Ishikawa (cell line): ENCODE measurements around the gene NAV2.

Experiments used
- CEBPB ChIP-seq: IDR thresholded peaks from 2 replicates; pipeline ENCODE4 v1.6.1; 2012
- CREB1 ChIP-seq: IDR thresholded peaks from 2 replicates; pipeline ENCODE4 v1.6.1; 2012; ENCODE audit warnings: low read depth
- EGR1 ChIP-seq: IDR thresholded peaks from 2 replicates; pipeline ENCODE4 v1.6.1; 2012
- EP300 ChIP-seq: IDR thresholded peaks from 2 replicates; pipeline ENCODE4 v1.6.1; 2012; ENCODE audit warnings: borderline replicate concordance
- FOXM1 ChIP-seq: IDR thresholded peaks from 2 replicates; pipeline ENCODE4 v1.6.1; 2012; ENCODE audit warnings: low read depth, borderline replicate concordance
- MAX ChIP-seq: IDR thresholded peaks from 2 replicates; pipeline ENCODE4 v1.6.1; 2012
- RAD21 ChIP-seq: IDR thresholded peaks from 2 replicates; pipeline ENCODE4 v1.6.1; 2012; ENCODE audit warnings: low read depth
- TAF1 ChIP-seq: IDR thresholded peaks from 2 replicates; pipeline ENCODE4 v1.6.1; 2012; ENCODE audit warnings: low read depth, mild to moderate bottlenecking
- TCF12 ChIP-seq: IDR thresholded peaks from 2 replicates; pipeline ENCODE4 v1.6.1; 2012; ENCODE audit warnings: low read depth
- TEAD4 ChIP-seq: IDR thresholded peaks from 2 replicates; pipeline ENCODE4 v1.6.1; 2012
- USF1 ChIP-seq: IDR thresholded peaks from 2 replicates; pipeline ENCODE4 v1.6.1; 2012
- YY1 ChIP-seq: IDR thresholded peaks from 2 replicates; pipeline ENCODE4 v1.6.1; 2012; ENCODE audit warnings: low read depth
- ZBTB7A ChIP-seq: IDR thresholded peaks from 2 replicates; pipeline ENCODE4 v1.6.1; 2012; ENCODE audit warnings: low read depth
- TF ChIP-seq, protein P1 (sequence below): IDR thresholded peaks from 2 replicates; pipeline ENCODE4 v1.6.1; 2012; ENCODE audit warnings: low read depth, mild to moderate bottlenecking

DNA sequence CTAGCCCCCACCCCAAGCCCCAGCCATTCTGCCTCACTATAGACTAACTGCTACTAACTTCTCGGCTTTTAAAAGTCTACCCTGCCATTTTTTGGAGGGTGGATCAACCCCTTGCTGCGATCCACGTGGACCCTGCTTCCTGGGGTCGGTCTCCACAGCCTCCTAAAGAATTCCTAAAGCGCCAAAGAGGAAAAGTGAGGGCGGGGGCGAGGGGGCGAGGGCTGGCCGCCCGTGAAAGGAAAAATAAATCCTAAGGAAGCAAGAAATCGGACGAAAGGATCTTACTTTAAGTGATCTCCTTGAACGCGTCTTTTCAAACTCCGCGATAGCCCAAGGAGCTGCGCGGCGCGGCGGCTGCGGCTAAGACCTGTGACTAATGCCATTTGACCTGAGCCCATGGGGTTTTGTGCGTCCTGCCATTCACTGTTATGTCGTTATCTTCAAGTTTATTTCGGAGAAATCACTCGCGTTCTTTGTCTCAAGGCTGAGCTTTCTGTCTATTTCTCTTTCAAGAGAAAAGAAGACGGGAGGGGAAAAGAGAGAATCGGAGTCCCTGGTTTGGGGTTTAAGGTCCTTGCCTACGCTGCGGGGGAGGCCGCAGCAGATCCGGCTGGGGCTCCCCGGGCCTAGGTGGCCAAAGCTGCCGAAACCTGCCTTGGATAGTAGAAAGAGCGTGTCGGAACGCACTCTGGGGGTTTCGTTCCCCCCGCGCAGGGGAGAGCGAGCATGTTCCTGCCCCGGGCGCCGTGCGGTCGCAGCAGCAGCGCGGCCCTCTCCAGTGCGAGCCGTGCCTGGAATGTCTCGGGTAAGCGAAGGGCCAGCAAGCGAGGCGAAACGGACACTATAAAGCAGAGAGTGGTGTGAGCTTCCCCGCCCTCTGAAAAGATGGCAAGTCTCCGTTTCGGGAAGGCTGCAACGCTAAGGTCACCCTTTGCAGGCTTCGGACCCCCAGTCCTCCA is 450.5 kb downstream of the NAV2 start:
- TF ChIP-seq CREB1 = no peak
- TF ChIP-seq FOXM1 = no peak
- TF ChIP-seq EP300 = no peak
- no peak for TF ChIP-seq USF1
- TF ChIP-seq RAD21 = no peak
- no peak for TF ChIP-seq ZBTB7A
- TF ChIP-seq CEBPB = no peak
- TF ChIP-seq TAF1 = no peak
- TF ChIP-seq MAX = no peak
- no peak for TF ChIP-seq YY1
- no peak for TF ChIP-seq EGR1
- no peak for TF ChIP-seq TCF12
- no peak for TF ChIP-seq TEAD4
- TF ChIP-seq, protein P1, sequence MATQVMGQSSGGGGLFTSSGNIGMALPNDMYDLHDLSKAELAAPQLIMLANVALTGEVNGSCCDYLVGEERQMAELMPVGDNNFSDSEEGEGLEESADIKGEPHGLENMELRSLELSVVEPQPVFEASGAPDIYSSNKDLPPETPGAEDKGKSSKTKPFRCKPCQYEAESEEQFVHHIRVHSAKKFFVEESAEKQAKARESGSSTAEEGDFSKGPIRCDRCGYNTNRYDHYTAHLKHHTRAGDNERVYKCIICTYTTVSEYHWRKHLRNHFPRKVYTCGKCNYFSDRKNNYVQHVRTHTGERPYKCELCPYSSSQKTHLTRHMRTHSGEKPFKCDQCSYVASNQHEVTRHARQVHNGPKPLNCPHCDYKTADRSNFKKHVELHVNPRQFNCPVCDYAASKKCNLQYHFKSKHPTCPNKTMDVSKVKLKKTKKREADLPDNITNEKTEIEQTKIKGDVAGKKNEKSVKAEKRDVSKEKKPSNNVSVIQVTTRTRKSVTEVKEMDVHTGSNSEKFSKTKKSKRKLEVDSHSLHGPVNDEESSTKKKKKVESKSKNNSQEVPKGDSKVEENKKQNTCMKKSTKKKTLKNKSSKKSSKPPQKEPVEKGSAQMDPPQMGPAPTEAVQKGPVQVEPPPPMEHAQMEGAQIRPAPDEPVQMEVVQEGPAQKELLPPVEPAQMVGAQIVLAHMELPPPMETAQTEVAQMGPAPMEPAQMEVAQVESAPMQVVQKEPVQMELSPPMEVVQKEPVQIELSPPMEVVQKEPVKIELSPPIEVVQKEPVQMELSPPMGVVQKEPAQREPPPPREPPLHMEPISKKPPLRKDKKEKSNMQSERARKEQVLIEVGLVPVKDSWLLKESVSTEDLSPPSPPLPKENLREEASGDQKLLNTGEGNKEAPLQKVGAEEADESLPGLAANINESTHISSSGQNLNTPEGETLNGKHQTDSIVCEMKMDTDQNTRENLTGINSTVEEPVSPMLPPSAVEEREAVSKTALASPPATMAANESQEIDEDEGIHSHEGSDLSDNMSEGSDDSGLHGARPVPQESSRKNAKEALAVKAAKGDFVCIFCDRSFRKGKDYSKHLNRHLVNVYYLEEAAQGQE = no peak
